ENCODE measurements around the gene LRRTM4. TPM values are rescaled to one million over a fixed set of nuclear protein-coding genes. Genes with fewer than 3 reads are reported as not detected.

Gene LRRTM4
- total and polyA plus RNA-seq, 2 experiments from 2014 or later: 4.5 to 15.4 TPM

- TF ChIP-seq, protein P1, sequence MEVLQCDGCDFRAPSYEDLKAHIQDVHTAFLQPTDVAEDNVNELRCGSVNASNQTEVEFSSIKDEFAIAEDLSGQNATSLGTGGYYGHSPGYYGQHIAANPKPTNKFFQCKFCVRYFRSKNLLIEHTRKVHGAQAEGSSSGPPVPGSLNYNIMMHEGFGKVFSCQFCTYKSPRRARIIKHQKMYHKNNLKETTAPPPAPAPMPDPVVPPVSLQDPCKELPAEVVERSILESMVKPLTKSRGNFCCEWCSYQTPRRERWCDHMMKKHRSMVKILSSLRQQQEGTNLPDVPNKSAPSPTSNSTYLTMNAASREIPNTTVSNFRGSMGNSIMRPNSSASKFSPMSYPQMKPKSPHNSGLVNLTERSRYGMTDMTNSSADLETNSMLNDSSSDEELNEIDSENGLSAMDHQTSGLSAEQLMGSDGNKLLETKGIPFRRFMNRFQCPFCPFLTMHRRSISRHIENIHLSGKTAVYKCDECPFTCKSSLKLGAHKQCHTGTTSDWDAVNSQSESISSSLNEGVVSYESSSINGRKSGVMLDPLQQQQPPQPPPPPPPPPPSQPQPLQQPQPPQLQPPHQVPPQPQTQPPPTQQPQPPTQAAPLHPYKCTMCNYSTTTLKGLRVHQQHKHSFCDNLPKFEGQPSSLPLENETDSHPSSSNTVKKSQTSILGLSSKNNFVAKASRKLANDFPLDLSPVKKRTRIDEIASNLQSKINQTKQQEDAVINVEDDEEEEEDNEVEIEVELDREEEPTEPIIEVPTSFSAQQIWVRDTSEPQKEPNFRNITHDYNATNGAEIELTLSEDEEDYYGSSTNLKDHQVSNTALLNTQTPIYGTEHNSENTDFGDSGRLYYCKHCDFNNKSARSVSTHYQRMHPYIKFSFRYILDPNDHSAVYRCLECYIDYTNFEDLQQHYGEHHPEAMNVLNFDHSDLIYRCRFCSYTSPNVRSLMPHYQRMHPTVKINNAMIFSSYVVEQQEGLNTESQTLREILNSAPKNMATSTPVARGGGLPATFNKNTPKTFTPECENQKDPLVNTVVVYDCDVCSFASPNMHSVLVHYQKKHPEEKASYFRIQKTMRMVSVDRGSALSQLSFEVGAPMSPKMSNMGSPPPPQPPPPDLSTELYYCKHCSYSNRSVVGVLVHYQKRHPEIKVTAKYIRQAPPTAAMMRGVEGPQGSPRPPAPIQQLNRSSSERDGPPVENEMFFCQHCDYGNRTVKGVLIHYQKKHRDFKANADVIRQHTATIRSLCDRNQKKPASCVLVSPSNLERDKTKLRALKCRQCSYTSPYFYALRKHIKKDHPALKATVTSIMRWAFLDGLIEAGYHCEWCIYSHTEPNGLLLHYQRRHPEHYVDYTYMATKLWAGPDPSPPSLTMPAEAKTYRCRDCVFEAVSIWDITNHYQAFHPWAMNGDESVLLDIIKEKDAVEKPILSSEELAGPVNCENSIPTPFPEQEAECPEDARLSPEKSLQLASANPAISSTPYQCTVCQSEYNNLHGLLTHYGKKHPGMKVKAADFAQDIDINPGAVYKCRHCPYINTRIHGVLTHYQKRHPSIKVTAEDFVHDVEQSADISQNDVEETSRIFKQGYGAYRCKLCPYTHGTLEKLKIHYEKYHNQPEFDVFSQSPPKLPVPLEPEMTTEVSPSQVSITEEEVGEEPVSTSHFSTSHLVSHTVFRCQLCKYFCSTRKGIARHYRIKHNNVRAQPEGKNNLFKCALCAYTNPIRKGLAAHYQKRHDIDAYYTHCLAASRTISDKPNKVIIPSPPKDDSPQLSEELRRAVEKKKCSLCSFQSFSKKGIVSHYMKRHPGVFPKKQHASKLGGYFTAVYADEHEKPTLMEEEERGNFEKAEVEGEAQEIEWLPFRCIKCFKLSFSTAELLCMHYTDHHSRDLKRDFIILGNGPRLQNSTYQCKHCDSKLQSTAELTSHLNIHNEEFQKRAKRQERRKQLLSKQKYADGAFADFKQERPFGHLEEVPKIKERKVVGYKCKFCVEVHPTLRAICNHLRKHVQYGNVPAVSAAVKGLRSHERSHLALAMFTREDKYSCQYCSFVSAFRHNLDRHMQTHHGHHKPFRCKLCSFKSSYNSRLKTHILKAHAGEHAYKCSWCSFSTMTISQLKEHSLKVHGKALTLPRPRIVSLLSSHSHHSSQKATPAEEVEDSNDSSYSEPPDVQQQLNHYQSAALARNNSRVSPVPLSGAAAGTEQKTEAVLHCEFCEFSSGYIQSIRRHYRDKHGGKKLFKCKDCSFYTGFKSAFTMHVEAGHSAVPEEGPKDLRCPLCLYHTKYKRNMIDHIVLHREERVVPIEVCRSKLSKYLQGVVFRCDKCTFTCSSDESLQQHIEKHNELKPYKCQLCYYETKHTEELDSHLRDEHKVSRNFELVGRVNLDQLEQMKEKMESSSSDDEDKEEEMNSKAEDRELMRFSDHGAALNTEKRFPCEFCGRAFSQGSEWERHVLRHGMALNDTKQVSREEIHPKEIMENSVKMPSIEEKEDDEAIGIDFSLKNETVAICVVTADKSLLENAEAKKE (CRISPR knock-in tag; IDR thresholded peaks at IDR 0.05): no peak
- TF ChIP-seq ETS1 (IDR thresholded peaks at IDR 0.05) (no peak), ZNF331 (CRISPR knock-in tag; IDR thresholded peaks at IDR 0.05; ENCODE audit: low read depth) (no peak), EZH2phosphoT487 (IDR thresholded peaks at IDR 0.05; ENCODE audit: unreplicated experiment) (no peak), POLR2AphosphoS5 (IDR thresholded peaks at IDR 0.05; ENCODE audit: low read depth) (no peak), JUNB (IDR thresholded peaks at IDR 0.05; ENCODE audit: unreplicated experiment) (no peak), CREB1 (CRISPR knock-in tag; IDR thresholded peaks at IDR 0.05; ENCODE audit: low read depth) (no peak), EZH2 (IDR thresholded peaks at IDR 0.05; ENCODE audit: low read depth, unreplicated experiment) (no peak), ZNF114 (CRISPR knock-in tag; IDR thresholded peaks at IDR 0.05) (no peak), NANOG (IDR thresholded peaks at IDR 0.05; ENCODE audit: borderline replicate concordance) (no peak), STAT1 (IDR thresholded peaks at IDR 0.05; ENCODE audit: unreplicated experiment) (no peak)
- TF ChIP-seq, protein P2, sequence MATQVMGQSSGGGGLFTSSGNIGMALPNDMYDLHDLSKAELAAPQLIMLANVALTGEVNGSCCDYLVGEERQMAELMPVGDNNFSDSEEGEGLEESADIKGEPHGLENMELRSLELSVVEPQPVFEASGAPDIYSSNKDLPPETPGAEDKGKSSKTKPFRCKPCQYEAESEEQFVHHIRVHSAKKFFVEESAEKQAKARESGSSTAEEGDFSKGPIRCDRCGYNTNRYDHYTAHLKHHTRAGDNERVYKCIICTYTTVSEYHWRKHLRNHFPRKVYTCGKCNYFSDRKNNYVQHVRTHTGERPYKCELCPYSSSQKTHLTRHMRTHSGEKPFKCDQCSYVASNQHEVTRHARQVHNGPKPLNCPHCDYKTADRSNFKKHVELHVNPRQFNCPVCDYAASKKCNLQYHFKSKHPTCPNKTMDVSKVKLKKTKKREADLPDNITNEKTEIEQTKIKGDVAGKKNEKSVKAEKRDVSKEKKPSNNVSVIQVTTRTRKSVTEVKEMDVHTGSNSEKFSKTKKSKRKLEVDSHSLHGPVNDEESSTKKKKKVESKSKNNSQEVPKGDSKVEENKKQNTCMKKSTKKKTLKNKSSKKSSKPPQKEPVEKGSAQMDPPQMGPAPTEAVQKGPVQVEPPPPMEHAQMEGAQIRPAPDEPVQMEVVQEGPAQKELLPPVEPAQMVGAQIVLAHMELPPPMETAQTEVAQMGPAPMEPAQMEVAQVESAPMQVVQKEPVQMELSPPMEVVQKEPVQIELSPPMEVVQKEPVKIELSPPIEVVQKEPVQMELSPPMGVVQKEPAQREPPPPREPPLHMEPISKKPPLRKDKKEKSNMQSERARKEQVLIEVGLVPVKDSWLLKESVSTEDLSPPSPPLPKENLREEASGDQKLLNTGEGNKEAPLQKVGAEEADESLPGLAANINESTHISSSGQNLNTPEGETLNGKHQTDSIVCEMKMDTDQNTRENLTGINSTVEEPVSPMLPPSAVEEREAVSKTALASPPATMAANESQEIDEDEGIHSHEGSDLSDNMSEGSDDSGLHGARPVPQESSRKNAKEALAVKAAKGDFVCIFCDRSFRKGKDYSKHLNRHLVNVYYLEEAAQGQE (IDR thresholded peaks at IDR 0.05; ENCODE audit: unreplicated experiment): no peak
These were observed 655.7 kb downstream of the LRRTM4 start (continued) for GRCh38 chr2:76866464-76866863.
